ENCODE data around the gene ASB5. TPM values are rescaled to one million over a fixed set of nuclear protein-coding genes. Genes with fewer than 3 reads are reported as not detected.

The ASB5 gene
- total and polyA plus RNA-seq, 2 donors (not counting 1 experiment from before 2014, with no cell fraction given): not detected

DNA sequence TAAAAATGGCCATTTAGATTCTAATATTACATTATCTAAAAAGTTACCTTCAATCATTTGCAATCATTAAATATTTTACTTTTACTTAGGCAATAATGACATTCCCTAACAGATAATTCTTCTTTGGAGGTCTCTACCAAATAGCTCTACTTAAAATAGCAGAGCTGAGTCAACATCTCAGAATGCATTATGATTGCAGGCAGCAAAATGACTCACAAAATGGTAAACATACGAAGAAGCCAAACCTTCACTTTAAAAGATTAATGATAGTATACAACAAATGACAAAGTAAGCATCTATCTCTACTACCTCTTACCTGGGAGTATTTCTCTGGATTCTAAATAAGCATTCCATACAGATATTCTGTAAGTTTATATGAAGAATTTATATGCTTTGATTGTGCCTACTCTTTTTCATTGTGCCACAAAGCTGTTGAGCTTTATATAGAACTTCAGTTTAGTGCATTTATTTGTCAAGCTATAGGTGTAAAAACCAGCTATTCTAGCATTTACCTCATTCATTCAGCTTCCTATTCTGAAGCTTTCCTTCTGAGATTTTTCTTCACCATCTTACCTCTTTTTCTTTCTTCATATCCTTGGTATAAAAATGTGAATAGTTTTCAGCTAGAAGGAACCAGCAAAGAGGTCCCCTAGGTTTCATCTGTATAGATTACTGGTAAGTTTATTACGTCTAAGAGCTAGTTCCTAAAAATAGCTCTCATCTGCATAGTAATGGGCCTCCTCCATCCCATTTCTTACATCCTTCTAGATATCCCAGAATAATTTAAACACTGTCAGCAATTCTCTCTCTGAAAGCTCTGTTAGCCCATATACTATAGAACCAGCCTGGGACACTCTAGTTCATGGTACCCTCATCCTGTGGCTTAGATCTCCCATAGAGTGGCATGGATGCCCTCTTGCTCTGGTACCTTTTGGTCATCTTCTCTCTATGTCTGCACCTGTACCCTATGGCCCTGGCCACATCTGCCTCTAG lies 33.6 kb upstream of the ASB5 start:
- Mint-ChIP-seq H3K9me3 (ENCODE audit: insufficient read depth) (no peaks in the 10 kb centered on the region), H3K27ac (no peak overlapping the region), H3K4me3 (no peak overlapping the region), H3K27me3 (peaks cover 20% of the 10 kb centered on the region), H3K4me1 (no peaks in the 10 kb centered on the region)
- Histone ChIP-seq H3K27ac (ENCODE audit: low read length in 2 of 2) (no peak overlapping the region), H3K36me3 (replicated peaks in 1 of 2; ENCODE audit: control extremely low read depth in 1 of 2, control insufficient read depth in 1 of 2, extremely low read depth in 1 of 2, insufficient read depth in 2 of 2, low read length in 1 of 2) (no peaks in the 10 kb centered on the region), H4K20me1 (ENCODE audit: control insufficient read depth, insufficient read depth, low read length, poor library complexity, severe bottlenecking) (no peaks in the 10 kb centered on the region), H3K4me2 (replicated peaks; ENCODE audit: low read depth, low read length, poor library complexity, severe bottlenecking) (no peak overlapping the region), H3K9ac (ENCODE audit: low read length) (no peak overlapping the region), H3K27me3 (replicated peaks in 1 of 4; ENCODE audit: control extremely low read depth in 1 of 4, control insufficient read depth in 3 of 4, insufficient read depth in 4 of 4, low read length in 3 of 4) (peaks cover 0 to 12% (median 4%) of the 10 kb centered on the region in 4 experiments), H2AFZ (ENCODE audit: insufficient read depth, low read depth, low read length, poor library complexity, severe bottlenecking) (no peak overlapping the region), H3K9me3 (ENCODE audit: control extremely low read depth in 1 of 3, control insufficient read depth in 2 of 3, insufficient read depth in 1 of 3, low read length in 2 of 3) (no peaks in the 10 kb centered on the region), H3K4me3 (ENCODE audit: control extremely low read depth in 1 of 5, extremely low read depth in 1 of 5, insufficient read depth in 1 of 5, low read depth in 2 of 5, low read length in 4 of 5) (no peak overlapping the region), H3K79me2 (ENCODE audit: control insufficient read depth, insufficient read depth, low read length) (no peaks in the 10 kb centered on the region), H3K4me1 (ENCODE audit: control insufficient read depth in 2 of 2, insufficient read depth in 2 of 2, low read length in 2 of 2) (no peaks in the 10 kb centered on the region)
- TF ChIP-seq, protein P1, sequence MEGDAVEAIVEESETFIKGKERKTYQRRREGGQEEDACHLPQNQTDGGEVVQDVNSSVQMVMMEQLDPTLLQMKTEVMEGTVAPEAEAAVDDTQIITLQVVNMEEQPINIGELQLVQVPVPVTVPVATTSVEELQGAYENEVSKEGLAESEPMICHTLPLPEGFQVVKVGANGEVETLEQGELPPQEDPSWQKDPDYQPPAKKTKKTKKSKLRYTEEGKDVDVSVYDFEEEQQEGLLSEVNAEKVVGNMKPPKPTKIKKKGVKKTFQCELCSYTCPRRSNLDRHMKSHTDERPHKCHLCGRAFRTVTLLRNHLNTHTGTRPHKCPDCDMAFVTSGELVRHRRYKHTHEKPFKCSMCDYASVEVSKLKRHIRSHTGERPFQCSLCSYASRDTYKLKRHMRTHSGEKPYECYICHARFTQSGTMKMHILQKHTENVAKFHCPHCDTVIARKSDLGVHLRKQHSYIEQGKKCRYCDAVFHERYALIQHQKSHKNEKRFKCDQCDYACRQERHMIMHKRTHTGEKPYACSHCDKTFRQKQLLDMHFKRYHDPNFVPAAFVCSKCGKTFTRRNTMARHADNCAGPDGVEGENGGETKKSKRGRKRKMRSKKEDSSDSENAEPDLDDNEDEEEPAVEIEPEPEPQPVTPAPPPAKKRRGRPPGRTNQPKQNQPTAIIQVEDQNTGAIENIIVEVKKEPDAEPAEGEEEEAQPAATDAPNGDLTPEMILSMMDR (IDR thresholded peaks at IDR 0.05): no peak
- no peak for TF ChIP-seq EZH2 (IDR thresholded peaks at IDR 0.05; ENCODE audit: borderline replicate concordance, insufficient read depth, low read depth, low read length, poor library complexity, severe bottlenecking)
- intact Hi-C loops (cut with micrococcal nuclease): no loop called here
- DNase-seq (no peak), ATAC-seq (ENCODE audit: low read depth) (no peak)
- no CpG with 5 or more reads among the region's 2 CpGs for WGBS (ENCODE audit: insufficient coverage)
- ChIA-PET POLR2A (no interaction called here), CTCF (no interaction called here)

DNA sequence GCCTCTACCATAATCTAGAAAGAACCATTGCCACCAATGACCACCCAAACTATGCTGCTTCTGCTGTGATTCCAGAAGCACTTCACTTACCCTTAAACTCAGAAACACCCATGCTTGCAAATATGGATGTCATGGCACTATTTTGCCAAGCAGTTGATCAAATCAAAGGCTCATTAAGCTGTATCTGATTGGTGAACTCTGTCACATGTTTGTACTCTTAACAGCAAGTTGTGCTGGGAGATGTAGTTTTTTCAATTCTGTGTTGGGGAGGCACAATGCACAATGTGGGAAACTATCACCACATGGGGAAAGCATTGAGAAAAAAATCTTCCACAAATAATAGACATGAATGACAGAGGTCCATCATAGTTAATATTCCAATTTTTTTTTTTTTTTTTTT lies 31.5 kb upstream of the ASB5 start:
- Histone ChIP-seq H3K9me3 (ENCODE audit: control extremely low read depth in 1 of 3, control insufficient read depth in 2 of 3, insufficient read depth in 1 of 3, low read length in 2 of 3) (no peaks in the 10 kb centered on the region), H2AFZ (ENCODE audit: insufficient read depth, low read depth, low read length, poor library complexity, severe bottlenecking) (no peak overlapping the region), H3K4me1 (ENCODE audit: control insufficient read depth in 2 of 2, insufficient read depth in 2 of 2, low read length in 2 of 2) (no peaks in the 10 kb centered on the region), H3K4me3 (ENCODE audit: control extremely low read depth in 1 of 5, extremely low read depth in 1 of 5, insufficient read depth in 1 of 5, low read depth in 2 of 5, low read length in 4 of 5) (no peak overlapping the region), H3K4me2 (replicated peaks; ENCODE audit: low read depth, low read length, poor library complexity, severe bottlenecking) (no peak overlapping the region), H3K36me3 (replicated peaks in 1 of 2; ENCODE audit: control extremely low read depth in 1 of 2, control insufficient read depth in 1 of 2, extremely low read depth in 1 of 2, insufficient read depth in 2 of 2, low read length in 1 of 2) (no peaks in the 10 kb centered on the region), H3K79me2 (ENCODE audit: control insufficient read depth, insufficient read depth, low read length) (no peaks in the 10 kb centered on the region), H3K27me3 (replicated peaks in 1 of 4; ENCODE audit: control extremely low read depth in 1 of 4, control insufficient read depth in 3 of 4, insufficient read depth in 4 of 4, low read length in 3 of 4) (peaks cover 0 to 8% (median 4%) of the 10 kb centered on the region in 4 experiments), H4K20me1 (ENCODE audit: control insufficient read depth, insufficient read depth, low read length, poor library complexity, severe bottlenecking) (no peaks in the 10 kb centered on the region), H3K27ac (ENCODE audit: low read length in 2 of 2) (no peak overlapping the region), H3K9ac (ENCODE audit: low read length) (no peak overlapping the region)
- H3K4me3 Mint-ChIP-seq: no peak overlapping the region
- no peak overlapping the region for H3K27ac Mint-ChIP-seq
- peaks cover 20% of the 10 kb centered on the region for H3K27me3 Mint-ChIP-seq
- no peaks in the 10 kb centered on the region for H3K9me3 Mint-ChIP-seq (ENCODE audit: insufficient read depth)
- H3K4me1 Mint-ChIP-seq: no peaks in the 10 kb centered on the region
- no peak for ATAC-seq (ENCODE audit: low read depth)
- intact Hi-C loops (cut with micrococcal nuclease): no loop called here
- POLR2A ChIA-PET: no interaction called here
- TF ChIP-seq EZH2 (IDR thresholded peaks at IDR 0.05; ENCODE audit: borderline replicate concordance, insufficient read depth, low read depth, low read length, poor library complexity, severe bottlenecking): no peak
- TF ChIP-seq, protein P1 (IDR thresholded peaks at IDR 0.05): no peak
- no peak for DNase-seq
- CTCF ChIA-PET: no interaction called here
